ENCODE measurements around the gene ANXA1.
"Not testable (repeated sequence)": the region's sequence is repeated elsewhere in the genome, so short reads cannot be mapped to it uniquely, and the experiment has no call there.

- peak; percentile 67 to 81 (median 76) for TF ChIP-seq CTCF (IDR thresholded peaks at IDR 0.05)
- TF ChIP-seq POLR2A (IDR thresholded peaks at IDR 0.05), result not testable (repeated sequence)
Observed at GRCh38 chr9:73107489-73108069, 44.1 kb upstream of the ANXA1 start.
